Fibroblast of gingiva (primary cell): ENCODE results near the gene CXCR4.
"Not testable (repeated sequence)": the region's sequence is repeated elsewhere in the genome, so short reads cannot be mapped to it uniquely, and the experiment has no call there.

Source experiments
- DNase-seq: peaks from one replicate; pipeline ENCODE4 v3.0.0-alpha.2; 2011; ENCODE audit warnings: low read depth

Gene CXCR4

GRCh38 chr2:136115183-136115761, 2.7 kb downstream of the CXCR4 start:
- no peak for DNase-seq

GRCh38 chr2:136114382-136114781, 3.6 kb downstream of the CXCR4 start:
- no peak for DNase-seq

GRCh38 chr2:136113209-136113971, 4.6 kb downstream of the CXCR4 start:
- no peak for DNase-seq

GRCh38 chr2:136112317-136113208, 5.4 kb downstream of the CXCR4 start:
- DNase-seq: no peak

GRCh38 chr2:136111711-136112110, 6.2 kb downstream of the CXCR4 start:
- no peak for DNase-seq

- DNase-seq: no peak
These were observed 7.4 kb downstream of the CXCR4 start for GRCh38 chr2:136110526-136110925.

GRCh38 chr2:136108463-136108862, 9.5 kb downstream of the CXCR4 start:
- no peak for DNase-seq

GRCh38 chr2:136107051-136108033, 10.6 kb downstream of the CXCR4 start:
- no peak for DNase-seq

- no peak for DNase-seq
These were observed 11.4 kb downstream of the CXCR4 start for GRCh38 chr2:136106505-136106904.

GRCh38 chr2:136104977-136105376, 13.0 kb downstream of the CXCR4 start:
- DNase-seq: no peak

GRCh38 chr2:136101042-136101441, 16.9 kb downstream of the CXCR4 start:
- no peak for DNase-seq

GRCh38 chr2:136098441-136098840, 19.5 kb downstream of the CXCR4 start:
- no peak for DNase-seq

GRCh38 chr2:136093583-136093982, 24.4 kb downstream of the CXCR4 start:
- DNase-seq: no peak

GRCh38 chr2:136091899-136092298, 26.1 kb downstream of the CXCR4 start:
- DNase-seq: no peak

GRCh38 chr2:136087901-136088460, 30.0 kb downstream of the CXCR4 start:
- not testable (repeated sequence) for DNase-seq

GRCh38 chr2:136086253-136087016, 31.5 kb downstream of the CXCR4 start:
- DNase-seq: no peak

GRCh38 chr2:136085453-136086209, 32.3 kb downstream of the CXCR4 start:
- DNase-seq: no peak

- DNase-seq: no peak
These were observed 36.3 kb downstream of the CXCR4 start for GRCh38 chr2:136081582-136082210.

GRCh38 chr2:136080114-136080513, 37.8 kb downstream of the CXCR4 start:
- DNase-seq: no peak
